ENCODE measurements around the gene PNLIPRP2. TPM values are rescaled to one million over a fixed set of nuclear protein-coding genes. Genes with fewer than 3 reads are reported as not detected.

PNLIPRP2 gene
- total RNA-seq, 1 donor from 2014 or later, result not detected

DNA sequence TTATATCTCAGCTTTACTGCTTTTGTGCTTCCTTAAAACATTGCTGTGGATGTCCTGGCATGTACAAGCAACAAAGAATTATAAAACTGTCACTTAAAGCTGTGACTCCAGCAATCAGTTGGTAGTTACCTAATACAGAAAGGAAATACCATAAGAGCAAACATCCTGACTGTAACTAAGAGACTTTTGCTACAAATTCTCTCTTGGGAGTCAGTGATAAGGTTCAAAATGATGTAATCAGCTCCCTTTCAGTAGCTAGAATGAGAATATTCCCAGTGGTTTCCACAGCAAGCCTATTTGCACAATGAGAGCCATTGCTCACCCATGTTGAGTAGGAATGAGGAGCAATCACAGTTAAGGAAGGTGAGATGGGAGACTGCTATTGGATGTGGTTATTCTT is 22.4 kb upstream of the PNLIPRP2 start:
- FAIRE-seq, result no peak
- DNase-seq (ENCODE audit: low read depth), result no peak
- Histone ChIP-seq H3K36me3 (ENCODE audit: control insufficient read depth, insufficient read depth, low read length) (no peaks in the 10 kb centered on the region), H3K27me3 (ENCODE audit: control insufficient read depth, insufficient read depth, low read length) (no peaks in the 10 kb centered on the region), H3K4me3 (ENCODE audit: low read depth, low read length) (no peak overlapping the region)
- TF ChIP-seq, protein P1, sequence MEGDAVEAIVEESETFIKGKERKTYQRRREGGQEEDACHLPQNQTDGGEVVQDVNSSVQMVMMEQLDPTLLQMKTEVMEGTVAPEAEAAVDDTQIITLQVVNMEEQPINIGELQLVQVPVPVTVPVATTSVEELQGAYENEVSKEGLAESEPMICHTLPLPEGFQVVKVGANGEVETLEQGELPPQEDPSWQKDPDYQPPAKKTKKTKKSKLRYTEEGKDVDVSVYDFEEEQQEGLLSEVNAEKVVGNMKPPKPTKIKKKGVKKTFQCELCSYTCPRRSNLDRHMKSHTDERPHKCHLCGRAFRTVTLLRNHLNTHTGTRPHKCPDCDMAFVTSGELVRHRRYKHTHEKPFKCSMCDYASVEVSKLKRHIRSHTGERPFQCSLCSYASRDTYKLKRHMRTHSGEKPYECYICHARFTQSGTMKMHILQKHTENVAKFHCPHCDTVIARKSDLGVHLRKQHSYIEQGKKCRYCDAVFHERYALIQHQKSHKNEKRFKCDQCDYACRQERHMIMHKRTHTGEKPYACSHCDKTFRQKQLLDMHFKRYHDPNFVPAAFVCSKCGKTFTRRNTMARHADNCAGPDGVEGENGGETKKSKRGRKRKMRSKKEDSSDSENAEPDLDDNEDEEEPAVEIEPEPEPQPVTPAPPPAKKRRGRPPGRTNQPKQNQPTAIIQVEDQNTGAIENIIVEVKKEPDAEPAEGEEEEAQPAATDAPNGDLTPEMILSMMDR (IDR thresholded peaks at IDR 0.05; ENCODE audit: insufficient read depth, low read length, severe bottlenecking), result no peak

DNA sequence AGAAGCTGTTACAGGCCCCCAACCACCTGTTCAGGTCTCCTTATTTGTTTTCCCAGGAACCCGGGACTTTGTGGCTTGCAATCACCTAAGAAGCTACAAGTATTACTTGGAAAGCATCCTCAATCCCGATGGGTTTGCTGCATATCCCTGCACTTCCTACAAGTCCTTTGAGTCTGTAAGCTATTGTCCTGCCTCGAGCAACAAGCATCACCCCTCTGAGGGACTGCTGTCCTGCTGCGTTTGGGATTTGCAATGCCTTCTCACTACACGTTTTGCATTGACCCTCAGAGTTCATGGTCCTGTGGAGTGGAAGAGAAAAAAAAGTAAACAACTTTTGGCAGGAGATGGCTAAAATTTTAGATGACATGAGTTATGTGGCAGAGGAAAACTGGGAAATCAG is 20.8 kb upstream of the PNLIPRP2 start:
- FAIRE-seq, result no peak
- Histone ChIP-seq H3K4me3 (ENCODE audit: low read depth, low read length) (no peak overlapping the region), H3K27me3 (ENCODE audit: control insufficient read depth, insufficient read depth, low read length) (no peaks in the 10 kb centered on the region), H3K36me3 (ENCODE audit: control insufficient read depth, insufficient read depth, low read length) (no peaks in the 10 kb centered on the region)
- DNase-seq (ENCODE audit: low read depth), result no peak
- TF ChIP-seq, protein P1 (IDR thresholded peaks at IDR 0.05; ENCODE audit: insufficient read depth, low read length, severe bottlenecking), result no peak

DNA sequence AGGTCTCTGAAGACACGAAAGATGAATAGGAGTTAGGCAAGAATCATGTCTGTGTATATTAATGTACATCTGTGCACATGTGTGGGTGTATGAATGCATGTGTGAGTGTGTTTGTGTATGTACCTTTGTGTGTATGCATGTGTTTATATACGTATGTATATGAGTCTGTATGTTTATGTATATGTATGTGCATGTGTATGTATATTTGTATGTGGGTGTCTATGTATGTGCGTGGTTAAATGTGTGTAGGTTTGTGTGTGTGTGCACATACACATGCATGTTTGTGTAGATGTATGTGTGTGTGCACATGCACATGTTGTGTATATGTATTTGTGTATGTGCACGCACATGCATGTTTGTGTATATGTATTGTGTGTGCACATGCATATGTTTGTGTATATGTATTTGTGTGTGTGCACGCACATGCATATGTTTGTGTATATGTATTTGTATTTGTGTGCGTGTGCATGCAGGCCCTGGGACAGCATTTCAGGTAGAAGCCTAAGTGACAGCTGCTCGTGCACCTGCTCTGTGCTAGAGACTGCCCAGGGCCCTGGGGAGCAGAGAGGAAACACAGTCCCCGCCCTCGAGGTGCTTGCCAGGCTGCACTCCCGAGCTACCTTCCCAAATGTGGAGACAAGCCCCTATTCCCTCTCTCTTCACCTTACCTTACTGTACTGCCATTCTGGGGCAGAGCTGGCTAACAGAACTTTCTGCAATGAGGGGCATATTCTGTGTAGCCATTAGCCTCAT is 17.9 kb upstream of the PNLIPRP2 start:
- Histone ChIP-seq H3K36me3 (ENCODE audit: control insufficient read depth, insufficient read depth, low read length) (no peaks in the 10 kb centered on the region), H3K4me3 (ENCODE audit: low read depth, low read length) (no peak overlapping the region), H3K27me3 (ENCODE audit: control insufficient read depth, insufficient read depth, low read length) (no peaks in the 10 kb centered on the region)
- TF ChIP-seq, protein P1 (IDR thresholded peaks at IDR 0.05; ENCODE audit: insufficient read depth, low read length, severe bottlenecking), result no peak
- DNase-seq (ENCODE audit: low read depth) (no peak), FAIRE-seq (no peak)

DNA sequence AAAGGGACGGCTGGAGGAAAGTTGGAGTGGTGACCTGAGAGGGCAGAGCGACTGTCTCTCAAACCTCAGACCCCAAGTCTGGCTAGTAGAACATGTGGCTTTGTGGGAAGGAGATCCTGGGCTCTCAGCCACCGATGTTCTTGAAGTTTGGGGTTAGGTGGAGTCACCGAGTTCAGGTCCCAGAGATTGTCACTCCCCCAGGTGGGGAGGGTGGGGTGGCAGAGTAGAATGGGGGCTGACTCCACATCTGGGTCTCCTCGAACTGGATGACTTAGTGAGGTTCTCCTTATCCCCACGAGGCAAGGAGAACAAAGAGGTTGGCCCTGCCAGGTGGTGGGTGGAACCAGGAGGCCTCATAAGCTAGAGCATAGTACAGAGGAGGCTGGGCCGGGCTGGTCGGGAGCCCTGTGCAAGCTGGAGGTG is 14.7 kb upstream of the PNLIPRP2 start:
- H3K27me3 ChIP-seq (ENCODE audit: control insufficient read depth, insufficient read depth, low read length), result peaks cover 2% of the 10 kb centered on the region
- no peak for DNase-seq (ENCODE audit: low read depth)
- TF ChIP-seq, protein P1 (IDR thresholded peaks at IDR 0.05; ENCODE audit: insufficient read depth, low read length, severe bottlenecking), result no peak
- H3K4me3 ChIP-seq (ENCODE audit: low read depth, low read length), result no peak overlapping the region
- no peak for FAIRE-seq
- H3K36me3 ChIP-seq (ENCODE audit: control insufficient read depth, insufficient read depth, low read length), result no peaks in the 10 kb centered on the region

DNA sequence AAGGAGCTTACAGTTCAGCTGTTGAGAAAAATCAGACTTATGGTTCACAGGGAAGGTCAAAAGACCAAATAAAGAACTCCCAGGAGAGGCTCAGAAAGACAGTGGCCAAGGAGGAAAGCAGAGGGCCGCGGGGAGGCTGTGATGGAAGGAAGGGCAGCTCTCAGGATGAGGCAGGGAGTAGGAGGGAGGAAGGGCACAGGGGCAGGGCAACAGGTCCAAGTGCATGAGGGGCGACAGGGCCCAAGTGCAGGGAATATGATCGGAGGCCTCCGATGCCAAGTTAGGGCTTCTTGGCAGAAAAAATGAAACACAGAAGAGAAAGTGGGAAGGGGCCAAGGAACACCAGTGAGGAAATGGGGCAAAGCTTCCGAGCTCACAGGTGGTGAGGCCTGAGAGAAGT is 13.4 kb upstream of the PNLIPRP2 start:
- Histone ChIP-seq H3K27me3 (ENCODE audit: control insufficient read depth, insufficient read depth, low read length) (peaks cover 2% of the 10 kb centered on the region), H3K4me3 (ENCODE audit: low read depth, low read length) (no peak overlapping the region), H3K36me3 (ENCODE audit: control insufficient read depth, insufficient read depth, low read length) (no peaks in the 10 kb centered on the region)
- no peak for FAIRE-seq
- DNase-seq (ENCODE audit: low read depth), result no peak
- TF ChIP-seq, protein P1 (IDR thresholded peaks at IDR 0.05; ENCODE audit: insufficient read depth, low read length, severe bottlenecking), result no peak

All from bronchial epithelial cell (primary cell).